ENCODE results near the gene ZP1. TPM values are rescaled to one million over a fixed set of nuclear protein-coding genes. Genes with fewer than 3 reads are reported as not detected.

ZP1 gene
- total and polyA plus RNA-seq, 4 donors: not detected

- Histone ChIP-seq H3K27ac (ENCODE audit: low read depth in 1 of 2, low read length in 2 of 2) (no peak overlapping the region), H3K36me3 (ENCODE audit: control insufficient read depth in 4 of 4, insufficient read depth in 3 of 4, low read depth in 1 of 4, low read length in 3 of 4) (no peaks in the 10 kb centered on the region), H3K9ac (ENCODE audit: low read depth in 1 of 2, low read length in 2 of 2) (no peak overlapping the region), H3K4me3 (ENCODE audit: low read depth in 1 of 3, low read length in 3 of 3) (no peak overlapping the region), H3K4me1 (ENCODE audit: control insufficient read depth in 4 of 4, insufficient read depth in 4 of 4, low read length in 3 of 4) (no peaks in the 10 kb centered on the region), H3K27me3 (ENCODE audit: control insufficient read depth in 4 of 4, insufficient read depth in 4 of 4, low read length in 3 of 4) (no peaks in the 10 kb centered on the region), H3K9me3 (ENCODE audit: control insufficient read depth in 4 of 4, low read length in 3 of 4) (no peaks in the 10 kb centered on the region)
- DNase-seq (ENCODE audit: low spot score): no peak
- TF ChIP-seq RXRA (IDR thresholded peaks at IDR 0.05) (no peak), HNF4G (IDR thresholded peaks at IDR 0.05) (no peak), REST (IDR thresholded peaks at IDR 0.05) (no peak), FOXA1 (IDR thresholded peaks at IDR 0.05) (no peak), ZBTB33 (IDR thresholded peaks at IDR 0.05) (no peak), CTCF (IDR thresholded peaks at IDR 0.05; ENCODE audit: low read depth, low read length, missing input control) (no peak), NR2F2 (IDR thresholded peaks at IDR 0.05) (no peak), EGR1 (IDR thresholded peaks at IDR 0.05; ENCODE audit: low read depth in 2 of 2) (no peak), TAF1 (conservative IDR thresholded peaks at IDR 0.05) (no peak), RAD21 (IDR thresholded peaks at IDR 0.05) (no peak), JUND (IDR thresholded peaks at IDR 0.05) (no peak), MAX (IDR thresholded peaks at IDR 0.05) (no peak), ATF3 (IDR thresholded peaks at IDR 0.05) (no peak), HNF4A (conservative IDR thresholded peaks at IDR 0.05) (no peak), SP1 (IDR thresholded peaks at IDR 0.05) (no peak), GABPA (IDR thresholded peaks at IDR 0.05 in 1 of 2, conservative IDR thresholded peaks at IDR 0.05 in 1 of 2) (no peak)
- WGBS: 83% methylated on average over 7 of the region's 7 CpGs
These were observed 2.4 kb upstream of the ZP1 start for GRCh38 chr11:60864856-60865513.

Data from liver (tissue), 9 donors.